BJ (cell line): ENCODE data around the gene GOLGA3. TPM values are rescaled to one million over a fixed set of nuclear protein-coding genes. Genes with fewer than 3 reads are reported as not detected.

Experiments
- CTCF ChIA-PET: fragments of 350-600 bp; formaldehyde crosslinking; extraction: SDS; loops from one replicate; lab custom pipeline; 2021; ENCODE audit warnings: antibody characterized with exemption, inconsistent platforms; lab: Yijun Ruan, JAX
- POLR2A ChIA-PET: fragments of 300-600 bp; sonication (Branson Sonifier 250); formaldehyde crosslinking; extraction: SDS; loops from one replicate; lab custom pipeline; 2021; ENCODE audit warnings: antibody characterized with exemption; lab: Charles Lee
- DNase-seq: peaks from one replicate; pipeline ENCODE4 v3.0.0-alpha.2; 2011; ENCODE audit warnings: low read depth
- H3K27me3 ChIP-seq: 2 replicates; pipeline ENCODE4 v1.6.0; 2011; ENCODE audit warnings: low read length; ENCODE audit not compliant: control insufficient read depth, insufficient read depth
- H3K36me3 ChIP-seq: 2 replicates; pipeline ENCODE4 v1.5.1; 2011; ENCODE audit warnings: low read length; ENCODE audit not compliant: control insufficient read depth, insufficient read depth
- H3K4me3 ChIP-seq: 2 replicates; pipeline ENCODE4 v1.5.1; 2011; ENCODE audit warnings: low read depth, mild to moderate bottlenecking, control low read depth, low read length
- CTCF ChIP-seq: IDR thresholded peaks from 2 replicates; pipeline ENCODE4 v1.5.1; 2011; ENCODE audit warnings: low read depth, mild to moderate bottlenecking, control low read depth, inconsistent platforms, low read length, moderate library complexity; ENCODE audit not compliant: insufficient read depth
- polyA plus RNA-seq: library from polyadenylated mRNA; depleted of rRNA; stranded (reverse); fragments of >200 nt; gene quantifications from 2 replicates; pipeline ENCODE4 v1.2.3, GENCODE V29; 2011

GOLGA3 gene
- polyA plus RNA-seq, 1 experiment, result 26.0 TPM

GRCh38 chr12:132736378-132736777, 92.3 kb downstream of the GOLGA3 start:
- Histone ChIP-seq H3K27me3 (no peaks in the 10 kb centered on the region), H3K4me3 (no peak overlapping the region), H3K36me3 (peaks cover 48% of the 10 kb centered on the region)
- ChIA-PET POLR2A (no interaction called here), CTCF (no interaction called here)
- no peak for TF ChIP-seq CTCF
- no peak for DNase-seq

GRCh38 chr12:132735496-132735895, 93.2 kb downstream of the GOLGA3 start:
- CTCF ChIA-PET, result no interaction called here
- POLR2A ChIA-PET, result no interaction called here
- H3K27me3 ChIP-seq, result no peaks in the 10 kb centered on the region
- TF ChIP-seq CTCF, result no peak
- no peak for DNase-seq
- no peak overlapping the region for H3K4me3 ChIP-seq
- H3K36me3 ChIP-seq, result peaks cover 45% of the 10 kb centered on the region

- no peak for TF ChIP-seq CTCF
- Histone ChIP-seq H3K36me3 (peaks cover 45% of the 10 kb centered on the region), H3K4me3 (no peak overlapping the region), H3K27me3 (no peaks in the 10 kb centered on the region)
- DNase-seq, result no peak
- CTCF ChIA-PET, result interaction anchor here (0.6 to 1.4 kb wide), 2 partner anchors 9 to 10 kb away, joined by 3 to 6 read pairs; no protein-coding TSS in a partner anchor
- POLR2A ChIA-PET, result no interaction called here
Observed at GRCh38 chr12:132734206-132734605, 94.5 kb downstream of the GOLGA3 start.

GRCh38 chr12:132731574-132731973, 97.1 kb downstream of the GOLGA3 start:
- H3K36me3 ChIP-seq, result peaks cover 52% of the 10 kb centered on the region
- no peaks in the 10 kb centered on the region for H3K27me3 ChIP-seq
- no peak for DNase-seq
- no peak for TF ChIP-seq CTCF
- ChIA-PET POLR2A (no interaction called here), CTCF (interaction anchor here (1.8 kb wide), 1 partner anchor 9 kb away, joined by 4 read pairs; no protein-coding TSS in a partner anchor)
- no peak overlapping the region for H3K4me3 ChIP-seq

- no peak for DNase-seq
- ChIA-PET CTCF (interaction anchor here (1.3 kb wide), 1 partner anchor 19 kb away, joined by 3 read pairs; the partner anchor contains the start of gene PGAM5), POLR2A (no interaction called here)
- no peak overlapping the region for H3K4me3 ChIP-seq
- H3K36me3 ChIP-seq, result peaks cover 49% of the 10 kb centered on the region
- H3K27me3 ChIP-seq, result no peaks in the 10 kb centered on the region
- TF ChIP-seq CTCF, result no peak
Observed at GRCh38 chr12:132730353-132730752, 98.3 kb downstream of the GOLGA3 start.
